Posterior cingulate gyrus (tissue), 11 donors: ENCODE data around the gene PJA2.
A peak's percentile ranks its signal among the peaks of the same experiment; 100 is the strongest.
"Not testable (repeated sequence)": the region's sequence is repeated elsewhere in the genome, so short reads cannot be mapped to it uniquely, and the experiment has no call there.

Source experiments
- DNase-seq, 10 donors: peaks; one replicate each; pipeline versions ENCODE4 v3.0.0 to v3.0.0-alpha.2; 2020 to 2021; ENCODE audit warnings: mixed read lengths in 3 of 10
- intact Hi-C: fragments of 100-400 bp; cut with DNase I; formaldehyde crosslinking; loops from one replicate; pipeline ENCODE4 v1.15.1; 2023

The PJA2 gene, protein sequence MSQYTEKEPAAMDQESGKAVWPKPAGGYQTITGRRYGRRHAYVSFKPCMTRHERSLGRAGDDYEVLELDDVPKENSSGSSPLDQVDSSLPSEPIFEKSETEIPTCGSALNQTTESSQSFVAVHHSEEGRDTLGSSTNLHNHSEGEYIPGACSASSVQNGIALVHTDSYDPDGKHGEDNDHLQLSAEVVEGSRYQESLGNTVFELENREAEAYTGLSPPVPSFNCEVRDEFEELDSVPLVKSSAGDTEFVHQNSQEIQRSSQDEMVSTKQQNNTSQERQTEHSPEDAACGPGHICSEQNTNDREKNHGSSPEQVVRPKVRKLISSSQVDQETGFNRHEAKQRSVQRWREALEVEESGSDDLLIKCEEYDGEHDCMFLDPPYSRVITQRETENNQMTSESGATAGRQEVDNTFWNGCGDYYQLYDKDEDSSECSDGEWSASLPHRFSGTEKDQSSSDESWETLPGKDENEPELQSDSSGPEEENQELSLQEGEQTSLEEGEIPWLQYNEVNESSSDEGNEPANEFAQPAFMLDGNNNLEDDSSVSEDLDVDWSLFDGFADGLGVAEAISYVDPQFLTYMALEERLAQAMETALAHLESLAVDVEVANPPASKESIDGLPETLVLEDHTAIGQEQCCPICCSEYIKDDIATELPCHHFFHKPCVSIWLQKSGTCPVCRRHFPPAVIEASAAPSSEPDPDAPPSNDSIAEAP

DNA sequence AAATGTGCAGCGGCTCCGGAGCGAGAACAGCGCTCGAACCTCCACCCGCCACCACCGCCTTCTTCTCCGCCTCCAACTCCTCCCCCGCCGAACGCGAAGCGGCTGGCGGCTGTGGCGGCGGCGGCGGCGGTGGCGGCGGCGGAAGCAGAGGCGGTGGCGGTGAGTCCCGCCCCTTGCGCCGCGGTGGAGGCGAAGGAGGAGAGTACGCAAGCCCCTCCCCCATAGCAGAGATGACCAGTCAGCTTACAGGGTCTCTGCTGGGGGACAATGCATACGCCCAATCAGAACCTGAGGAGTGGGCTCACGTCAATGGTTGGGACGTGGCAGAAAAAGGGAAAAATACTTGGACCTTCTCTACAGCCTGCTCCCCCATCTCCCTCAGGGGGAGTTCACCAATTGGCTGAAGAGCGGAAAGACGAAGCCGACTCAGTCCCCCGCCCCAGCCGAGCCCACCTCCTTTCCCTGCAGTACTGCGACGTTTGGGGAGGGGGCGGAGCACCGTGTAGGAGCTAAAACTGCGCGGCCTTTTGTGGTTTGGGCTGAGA, at the start of gene PJA2:
Gene PJA2, minus strand, starts transcription at position 131 of the 545 bp plus-strand sequence. CDS start 26,541 bp downstream, outside the sequence.
- peak; percentile 96 to 100 (median 97) for DNase-seq
- intact Hi-C loops, result loop anchor here (1.0 kb wide), 1 partner anchor 280 kb away; no protein-coding TSS in a partner anchor

DNA sequence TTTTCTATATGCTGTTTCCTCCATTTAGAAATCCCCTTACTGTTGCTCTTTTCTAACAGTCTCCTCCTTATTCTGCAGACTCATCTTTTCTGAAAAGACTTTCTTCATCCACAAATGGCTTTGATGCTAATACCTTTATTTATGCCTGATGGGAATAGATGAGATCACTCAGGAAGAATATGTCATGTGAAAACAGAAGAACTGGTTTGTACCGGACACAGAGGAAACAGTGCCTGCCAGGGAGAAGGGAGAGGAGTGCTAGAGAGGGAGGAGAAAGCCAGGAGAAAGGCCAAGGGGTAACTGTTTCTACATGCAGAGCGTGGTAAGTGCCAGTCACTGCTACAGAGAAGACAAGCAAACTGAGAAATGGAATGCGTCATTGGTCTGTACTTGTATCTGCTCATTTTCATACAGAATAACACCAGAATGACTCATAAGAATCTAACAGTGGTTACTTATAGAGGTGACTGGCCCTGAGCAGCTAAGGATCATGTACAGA, 45.9 kb upstream of the PJA2 start:
- no peak for DNase-seq
- intact Hi-C loops, result no loop called here

DNA sequence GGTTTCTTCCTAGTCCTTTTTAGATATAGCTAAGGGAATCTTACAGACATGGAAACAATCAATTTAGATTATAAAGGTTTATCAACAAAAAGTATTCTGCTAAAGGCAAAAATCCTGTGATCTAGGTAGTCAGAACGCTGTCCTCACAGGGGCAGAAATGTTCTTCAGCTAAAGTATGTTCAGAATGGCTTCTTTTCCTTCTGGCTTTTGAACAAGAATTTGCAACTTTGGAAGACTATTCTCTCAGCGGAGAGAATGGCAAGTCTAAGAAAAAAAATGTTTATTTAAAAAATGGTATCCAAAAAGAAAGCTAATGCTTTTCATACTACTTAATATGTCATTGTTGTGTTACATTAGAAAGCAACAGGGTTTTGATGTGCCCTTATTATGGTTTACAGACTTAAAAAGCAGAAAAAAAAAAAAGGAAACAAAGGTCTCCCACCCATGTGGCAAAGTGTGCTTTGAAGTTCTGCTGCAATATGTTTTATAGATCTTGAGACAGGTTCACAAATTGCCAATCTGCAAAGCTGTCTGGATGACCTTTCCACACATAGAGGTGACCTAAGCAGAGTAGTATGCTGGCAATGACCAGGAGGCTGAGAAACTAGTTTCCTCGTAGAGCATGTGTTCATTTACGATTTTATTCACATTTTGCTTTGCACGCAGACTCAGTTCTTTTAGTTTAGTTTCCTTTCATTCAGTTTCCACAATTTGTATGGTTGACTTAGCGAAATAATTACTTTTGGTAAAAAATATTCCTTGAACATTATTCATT, 45.1 kb upstream of the PJA2 start:
- intact Hi-C loops, result no loop called here
- no peak for DNase-seq

DNA sequence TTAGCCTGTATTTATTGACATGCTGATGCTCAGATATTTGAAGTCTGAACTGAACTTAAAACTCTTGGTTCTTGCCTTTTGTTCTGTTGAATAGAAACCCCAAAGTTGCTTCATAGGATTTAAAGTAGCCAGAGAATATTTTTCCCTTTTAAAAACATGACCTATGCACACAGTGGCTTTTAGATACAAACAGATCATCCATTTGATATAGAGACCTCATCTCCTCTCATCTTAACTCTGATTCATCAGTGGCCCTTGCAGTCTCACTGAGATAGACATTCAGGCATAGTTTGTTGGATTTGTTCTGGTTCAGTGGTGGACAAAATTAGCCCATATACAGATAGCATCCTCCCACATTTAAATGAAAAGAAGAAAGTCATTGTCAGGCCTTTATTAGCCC, 43.5 kb upstream of the PJA2 start:
- intact Hi-C loops, result no loop called here
- no peak for DNase-seq

DNA sequence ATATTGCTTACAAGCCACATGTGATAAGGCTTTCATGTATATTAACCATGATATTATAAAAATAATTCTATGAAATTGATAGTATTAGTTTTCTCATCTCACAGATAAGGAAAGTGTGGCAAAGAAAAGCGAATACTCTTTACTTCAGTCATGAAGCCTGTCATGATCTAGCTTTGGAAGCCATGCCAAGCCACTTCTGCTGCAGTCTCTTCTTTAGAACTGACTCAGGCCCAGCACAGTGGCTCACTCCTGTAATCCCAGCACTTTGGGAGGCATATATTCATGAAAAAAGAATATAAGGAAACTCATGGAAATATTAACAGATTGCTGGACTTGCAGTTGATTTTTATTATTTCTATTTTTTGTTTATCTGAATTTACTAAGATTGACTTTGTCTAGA, 42.9 kb upstream of the PJA2 start:
- DNase-seq, result no peak
- intact Hi-C loops, result no loop called here

DNA sequence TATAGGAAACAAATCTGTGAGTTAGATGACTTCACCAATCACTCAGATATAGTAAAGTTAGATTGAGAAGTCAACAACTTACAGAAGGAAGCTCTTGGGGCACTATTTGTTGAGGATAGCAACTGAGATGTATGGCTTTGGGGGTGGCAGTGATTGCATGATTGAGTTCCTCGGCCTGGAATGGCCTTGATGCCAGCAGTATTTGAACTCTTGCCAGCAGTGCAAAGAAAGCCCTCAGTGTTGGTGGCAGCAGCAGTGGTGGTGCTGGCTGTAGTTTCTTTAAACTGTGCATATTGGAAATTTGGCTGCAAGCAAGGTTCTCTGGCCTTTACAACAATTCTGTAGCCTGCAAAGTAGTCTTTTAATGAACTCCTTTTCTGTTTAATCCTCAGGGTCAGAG, 41.4 kb upstream of the PJA2 start:
- peak in 9 of 10 donors; percentile 20 to 91 (median 59) for DNase-seq
- intact Hi-C loops, result no loop called here

DNA sequence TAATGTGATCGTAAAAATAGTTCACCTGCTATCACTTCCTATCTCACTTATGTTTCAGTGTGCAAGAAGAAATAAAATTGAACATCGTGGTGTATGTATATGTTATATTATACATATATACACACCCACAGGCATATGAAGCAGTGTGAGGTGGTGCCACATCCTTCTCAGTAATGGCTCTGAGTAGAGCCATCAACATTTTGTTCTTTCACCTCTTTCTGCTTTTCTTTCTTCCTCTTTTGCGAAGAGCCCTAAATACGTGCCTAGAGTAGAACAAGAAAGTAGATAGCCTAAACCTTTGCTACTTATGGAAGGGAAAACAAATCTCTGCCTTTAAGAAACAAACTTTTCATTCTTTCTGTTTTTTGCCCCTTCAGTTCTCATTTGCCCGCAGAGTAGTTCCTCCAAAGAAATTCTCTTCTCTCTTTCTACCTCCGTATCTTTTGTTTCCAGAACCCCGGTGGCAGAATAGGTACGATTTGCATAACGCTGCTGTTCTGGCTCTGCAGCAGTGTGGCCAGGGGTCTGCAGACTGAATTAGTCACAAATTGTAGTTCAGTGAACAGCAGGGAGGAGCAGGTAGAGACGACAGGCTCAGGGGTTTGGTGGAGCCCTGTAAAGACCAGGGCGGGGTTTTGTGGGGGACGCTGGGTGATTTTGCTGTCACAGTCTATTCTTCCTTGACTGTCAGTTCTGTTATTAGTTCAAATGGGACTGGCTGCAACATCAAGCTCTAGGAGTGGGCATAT, 40.5 kb upstream of the PJA2 start:
- peak in 2 of 10 donors; percentile 43 to 62 for DNase-seq
- intact Hi-C loops, result no loop called here

DNA sequence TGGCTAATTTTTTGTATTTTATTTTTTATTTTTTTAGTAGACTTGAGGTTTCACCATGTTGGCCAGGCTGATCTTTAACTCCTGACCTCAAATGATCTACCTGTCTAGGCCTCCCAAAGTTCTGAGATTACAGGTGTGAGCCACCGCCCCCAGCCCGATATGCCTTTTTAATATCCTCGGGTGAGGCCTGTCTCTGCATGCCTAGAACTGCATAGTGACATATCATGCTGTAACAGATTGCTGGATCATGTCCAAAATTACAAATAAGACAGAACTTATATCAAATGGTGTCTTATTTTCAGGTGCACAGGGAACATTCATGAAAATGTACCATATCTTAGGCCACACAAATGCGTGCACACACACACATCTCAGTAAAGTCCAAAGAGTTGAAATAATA, 39.1 kb upstream of the PJA2 start:
- intact Hi-C loops, result no loop called here
- DNase-seq, result no peak

DNA sequence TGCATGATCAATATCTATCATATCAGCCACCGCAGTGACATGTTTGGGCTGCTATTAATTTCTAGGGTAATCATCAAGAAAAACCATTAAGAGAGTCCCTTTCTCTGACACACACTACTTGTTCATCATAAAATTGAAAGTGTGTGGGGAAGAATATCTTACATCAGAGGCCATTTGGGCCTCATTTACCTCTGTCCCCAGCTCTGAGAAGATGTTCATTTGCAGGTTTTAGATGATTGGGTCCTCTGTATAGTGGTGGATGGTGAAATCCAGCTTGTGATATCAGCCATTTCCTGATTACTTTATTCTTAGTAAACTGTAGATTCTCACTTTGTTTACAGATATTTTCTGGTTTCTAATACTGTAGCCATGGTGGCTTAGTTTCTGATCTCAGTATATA, 29.8 kb upstream of the PJA2 start:
- no peak for DNase-seq
- intact Hi-C loops, result no loop called here

DNA sequence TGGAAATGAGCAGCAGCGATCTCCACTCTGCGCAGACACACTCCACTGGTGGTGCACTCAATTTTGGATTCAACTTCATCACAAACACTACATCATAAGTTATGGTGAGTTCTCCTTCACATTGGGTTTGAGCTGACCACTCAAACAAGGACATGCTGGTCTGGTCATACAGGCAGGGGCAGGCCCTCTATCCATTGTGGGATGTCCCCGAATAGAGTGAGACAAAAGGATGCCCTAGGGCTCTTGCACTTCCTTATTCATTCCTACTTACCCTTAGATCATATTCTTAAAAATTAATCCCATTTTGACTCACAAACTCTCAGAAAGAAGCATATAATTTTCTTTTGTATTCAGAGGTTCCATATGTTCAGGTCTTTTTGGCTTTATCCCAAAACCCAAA, 16.3 kb upstream of the PJA2 start:
- intact Hi-C loops, result no loop called here
- DNase-seq, result no peak

DNA sequence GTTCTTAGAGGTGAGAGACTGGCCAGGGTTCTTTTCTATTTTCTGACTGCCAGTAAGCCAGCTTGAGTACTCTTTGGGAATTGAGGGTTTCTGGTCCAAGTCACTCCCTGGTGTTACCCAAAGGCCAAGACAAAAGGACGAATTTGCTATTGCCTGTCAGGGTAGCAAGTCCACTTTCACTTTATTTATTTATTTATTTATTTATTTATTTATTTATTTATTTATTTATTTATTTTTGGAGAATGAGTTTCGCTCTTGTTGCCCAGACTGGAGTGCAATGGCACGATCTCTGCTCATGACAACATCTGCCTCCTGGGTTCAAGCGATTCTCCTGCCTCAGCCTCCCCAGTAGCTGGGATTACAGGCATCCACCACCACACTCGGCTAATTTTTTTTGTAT, 15.7 kb upstream of the PJA2 start:
- intact Hi-C loops, DNase-seq: not testable (repeated sequence)

DNA sequence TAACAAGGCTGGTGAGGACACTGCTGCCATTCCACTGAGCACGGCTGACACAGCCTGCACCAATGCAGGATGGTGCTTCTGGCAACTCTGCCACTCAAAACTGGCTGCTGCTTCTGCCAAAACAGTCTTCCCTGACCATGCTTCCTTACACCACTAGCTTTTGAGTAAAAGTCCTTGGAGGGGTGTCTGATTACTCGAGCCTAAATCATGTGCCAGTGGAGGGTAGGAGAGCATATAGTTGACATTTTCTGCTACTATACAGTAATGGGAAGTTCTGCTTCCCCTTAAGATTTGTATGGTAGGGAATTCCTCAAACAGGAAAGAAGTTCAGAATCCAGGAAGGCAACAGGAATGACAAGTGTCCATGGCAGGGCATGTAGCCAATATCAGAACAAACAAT, 12.2 kb upstream of the PJA2 start:
- no peak for DNase-seq
- intact Hi-C loops, result no loop called here

DNA sequence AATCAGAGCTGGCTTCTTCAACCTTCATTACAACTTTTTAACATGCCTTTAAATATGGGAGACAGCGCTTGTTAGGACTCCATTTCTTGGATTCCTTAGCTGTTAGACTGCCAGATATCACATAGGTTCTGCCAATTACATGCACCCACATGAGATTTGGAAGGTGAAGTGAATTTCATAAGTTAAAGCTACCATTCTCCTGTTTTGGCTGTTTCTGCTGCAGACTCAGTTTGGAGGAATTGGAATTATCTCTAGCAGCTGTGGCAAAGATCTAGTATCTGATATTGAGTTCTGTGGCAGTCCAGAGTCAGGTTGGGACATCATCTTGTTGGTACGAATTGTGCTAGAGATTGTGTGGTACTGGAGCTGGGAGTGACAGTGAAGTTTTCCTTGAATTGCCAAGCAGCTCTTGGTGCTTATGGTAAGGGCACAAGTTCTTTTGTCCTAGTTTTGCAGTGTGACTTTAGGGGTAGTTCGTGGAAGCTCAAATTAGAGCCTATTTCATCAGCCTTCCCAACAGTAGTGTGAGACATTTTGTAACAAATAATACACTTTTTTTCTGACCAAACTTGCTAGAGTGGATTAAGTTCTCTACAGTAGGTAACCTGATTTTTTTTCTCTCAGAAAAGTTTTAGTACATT, 9.1 kb upstream of the PJA2 start:
- intact Hi-C loops, result no loop called here
- no peak for DNase-seq

DNA sequence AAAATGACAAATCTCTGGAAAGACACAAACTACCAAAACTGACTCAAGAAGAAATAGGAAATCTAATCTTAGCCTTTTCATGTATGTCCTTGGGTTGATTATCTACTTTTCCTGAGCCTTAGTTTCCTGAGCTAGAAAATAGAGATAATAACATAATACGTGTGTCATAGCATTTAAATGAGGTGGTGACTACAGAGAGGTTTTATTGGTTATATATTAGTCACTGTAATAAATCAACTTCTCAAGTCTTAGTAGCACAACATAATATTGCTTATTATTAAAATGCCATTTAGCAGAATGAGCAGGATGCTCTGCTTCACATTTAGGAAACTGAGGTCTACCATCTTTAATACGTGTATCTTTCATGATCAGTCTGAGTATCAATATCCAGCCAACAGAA, 7.1 kb upstream of the PJA2 start:
- intact Hi-C loops, result no loop called here
- no peak for DNase-seq

DNA sequence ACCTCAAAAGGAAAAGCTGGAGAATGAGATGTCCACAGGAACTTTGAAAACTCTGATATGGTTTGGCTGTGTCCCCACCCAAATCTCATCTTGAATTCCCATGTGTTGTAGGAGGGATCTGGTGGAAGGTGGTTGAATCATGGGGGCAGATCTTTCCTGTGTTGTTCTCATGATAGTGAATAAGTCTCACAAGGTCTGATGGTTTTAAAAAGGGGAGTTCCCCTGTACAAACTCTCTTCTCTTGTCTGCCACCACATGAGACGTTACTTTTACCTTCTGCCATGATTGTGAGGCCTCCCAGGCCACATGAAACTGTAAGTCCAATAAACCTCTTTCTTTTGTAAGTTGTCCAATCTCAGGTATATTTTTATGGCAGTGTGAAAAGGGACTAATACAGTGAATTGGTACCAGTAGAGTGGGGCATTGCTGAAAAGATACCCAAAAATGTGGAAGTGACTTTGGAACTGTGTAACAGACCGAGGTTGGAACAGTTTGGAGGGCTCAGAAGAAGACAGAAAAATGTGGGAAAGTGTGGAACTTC, 4.2 kb upstream of the PJA2 start:
- intact Hi-C loops, result not testable (repeated sequence)

DNA sequence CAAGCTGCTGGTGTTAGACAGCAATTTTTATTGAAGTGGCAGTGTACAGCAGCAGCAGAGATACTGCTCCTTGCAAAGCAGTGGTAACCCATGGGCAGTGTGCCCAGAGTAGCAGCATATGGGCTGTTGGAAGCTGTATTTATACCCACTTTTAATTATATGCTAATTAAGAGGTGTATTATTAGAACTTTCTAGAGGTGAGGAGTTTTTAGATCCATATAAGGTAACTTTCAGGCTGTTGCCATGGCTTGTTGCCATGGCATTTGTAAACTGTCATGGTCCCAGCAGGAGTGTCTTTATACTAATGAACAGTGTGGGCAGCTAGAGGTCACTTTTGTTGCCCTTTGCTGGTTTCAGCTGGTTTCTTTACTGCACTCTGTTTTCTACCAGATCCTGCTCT, 3.7 kb upstream of the PJA2 start:
- DNase-seq, result peak in 1 of 10 donors; percentile 15
- intact Hi-C loops, result no loop called here

More for the DNA sequence above, 4.2 kb upstream of the PJA2 start:
- not testable (repeated sequence) for DNase-seq

DNA sequence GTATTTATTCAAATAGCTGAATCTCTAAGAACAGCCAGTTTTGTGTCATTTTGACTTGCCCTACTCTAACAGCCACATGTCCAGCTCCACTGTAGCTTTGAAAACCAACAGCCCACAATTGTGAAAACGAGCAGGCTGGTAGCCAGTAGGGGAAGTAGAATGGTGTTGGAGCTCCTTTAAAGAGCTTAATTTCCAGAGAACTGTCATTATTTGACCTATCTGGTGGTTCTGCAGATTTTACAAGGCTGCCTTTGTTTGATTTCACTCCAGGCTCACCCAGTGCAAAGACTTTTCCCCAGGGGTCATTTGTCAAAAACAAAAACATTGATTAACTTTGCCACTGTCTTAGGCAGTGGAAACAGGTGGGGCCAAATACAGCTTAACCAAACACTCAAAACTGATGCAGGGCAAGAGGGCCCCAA, 3.2 kb upstream of the PJA2 start:
- DNase-seq, result no peak
- intact Hi-C loops, result no loop called here

DNA sequence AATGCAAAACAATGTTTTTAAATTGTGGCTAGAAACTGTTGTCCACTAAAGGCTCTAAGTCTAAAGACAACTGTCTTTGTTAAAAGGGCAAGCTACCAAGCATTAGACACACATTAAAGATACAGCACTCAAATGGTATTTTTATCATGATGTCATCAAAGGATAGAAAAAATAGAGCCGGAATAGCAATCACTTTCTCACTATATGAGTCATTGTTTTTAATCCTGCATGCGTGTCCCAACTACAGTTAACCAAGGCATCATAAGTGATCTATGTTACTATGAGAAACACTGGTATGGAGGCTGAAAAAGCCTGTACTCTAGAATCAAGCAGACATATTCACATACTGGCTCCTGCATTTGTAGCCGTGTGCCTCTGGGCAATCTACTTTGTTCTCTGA, 1.9 kb upstream of the PJA2 start:
- no peak for DNase-seq
- intact Hi-C loops, result no loop called here

DNA sequence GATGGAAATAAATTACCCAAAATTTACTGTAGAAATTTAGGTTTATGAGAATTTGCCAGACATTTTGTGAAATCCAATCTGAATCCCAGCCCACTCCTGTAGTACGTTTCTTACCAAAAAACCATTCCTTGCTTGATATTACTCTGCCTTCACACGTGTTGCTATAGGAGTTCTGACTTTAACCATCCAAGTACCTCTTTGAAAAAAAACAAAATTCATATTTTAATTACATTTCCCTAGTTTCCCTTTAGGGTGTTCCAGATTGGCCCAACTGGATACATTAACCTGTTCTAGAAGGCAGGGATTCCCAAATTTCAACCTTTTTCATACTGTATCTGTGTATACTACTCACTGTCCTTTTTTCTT, 1.4 kb upstream of the PJA2 start:
- intact Hi-C loops, result no loop called here
- no peak for DNase-seq
